HepG2 (cell line): Measurements from ENCODE around the gene LURAP1L. TPM values are rescaled to one million over a fixed set of nuclear protein-coding genes. Genes with fewer than 3 reads are reported as not detected.

Experiments
- ATAC-seq: fragments of 200-7000 bp; cut with Tn5 transposase; 3 replicates; pipeline ENCODE4 v1.9.1; 2020; ENCODE audit warnings: mild to moderate bottlenecking, moderate library complexity
- BruUV-seq: library from RNA; stranded (reverse); fragments of 400-500 nt; replicated peaks from 2 replicates; lab custom pipeline; 2021; lab: Mats Ljungman, UMichigan
- CTCF ChIA-PET: fragments of 300-600 bp; formaldehyde crosslinking; extraction: SDS; loops from one replicate; lab custom pipeline; 2021; ENCODE audit warnings: low total read pairs, inconsistent platforms, low intra/inter-chr PET ratio; lab: Yijun Ruan, JAX
- POLR2A ChIA-PET: fragments of 350-600 bp; sonication (Branson Sonifier 250); formaldehyde crosslinking; loops from one replicate; lab custom pipeline; 2020; ENCODE audit warnings: antibody characterized with exemption, inconsistent platforms; lab: Yijun Ruan, JAX
- DNase-seq: peaks from one replicate; pipeline ENCODE4 v3.0.0-alpha.2; 2015; ENCODE audit warnings: low spot score
- FAIRE-seq: peaks from 3 replicates; lab custom pipeline; 2011; peaks lifted over from hg19 to GRCh38; lab: Jason Lieb, UNC
- H2AFZ ChIP-seq: one replicate; pipeline ENCODE4 v1.6.1; 2011; ENCODE audit warnings: low read length, inconsistent platforms
- H3K27ac ChIP-seq: fragments of 300-600 bp; 3 replicates; pipeline ENCODE4 v1.8.0; 2011; ENCODE audit warnings: mixed run types, mild to moderate bottlenecking, mixed read lengths, low read length, inconsistent platforms; ENCODE audit not compliant: insufficient read depth; ENCODE audit errors: extremely low read length
- H3K27me3 ChIP-seq, 2 experiments: fragments of 200-600 bp in 1 of 2; 2 replicates in 1 of 2; 3 replicates in 1 of 2; pipeline versions ENCODE4 v1.6.0 to v1.8.0; 2011; ENCODE audit warnings: low read length in 2 of 2, mild to moderate bottlenecking in 2 of 2, moderate library complexity in 2 of 2, inconsistent platforms in 1 of 2; ENCODE audit not compliant: insufficient read depth in 2 of 2, control insufficient read depth in 1 of 2
- H3K36me3 ChIP-seq, 2 experiments: fragments of 200-600 bp in 1 of 2; replicated peaks in 1 of 2; 2 replicates in 1 of 2; 3 replicates in 1 of 2; pipeline versions ENCODE4 v1.5.1 to v1.8.0; 2011; ENCODE audit warnings: low read length in 2 of 2, inconsistent platforms in 1 of 2; ENCODE audit not compliant: insufficient read depth in 2 of 2, control insufficient read depth in 1 of 2
- H3K4me1 ChIP-seq: 2 replicates; pipeline ENCODE4 v1.5.1; 2012; ENCODE audit warnings: low read length, inconsistent platforms; ENCODE audit not compliant: insufficient read depth
- H3K4me2 ChIP-seq: 2 replicates; pipeline ENCODE4 v1.6.0; 2011; ENCODE audit warnings: low read depth, low read length, inconsistent platforms
- H3K4me3 ChIP-seq, 3 experiments: fragments of 200-600 bp in 1 of 3; sonication (generic), shearing (Covaris generic) in 1 of 3; replicated peaks in 1 of 3; 2 replicates each; pipeline ENCODE4 v1.5.1; 2011 to 2016; ENCODE audit warnings: low read length in 3 of 3, inconsistent platforms in 2 of 3, low read depth in 2 of 3, mild to moderate bottlenecking in 2 of 3, control low read depth in 1 of 3, mixed read lengths in 1 of 3; ENCODE audit not compliant: insufficient read depth in 1 of 3
- H3K79me2 ChIP-seq: one replicate; pipeline ENCODE4 v1.6.1; 2011; ENCODE audit warnings: low read length, inconsistent platforms; ENCODE audit not compliant: insufficient read depth
- H3K9ac ChIP-seq: 2 replicates; pipeline ENCODE4 v1.6.0; 2011; ENCODE audit warnings: mild to moderate bottlenecking, low read depth, low read length, inconsistent platforms; ENCODE audit not compliant: insufficient read depth
- H3K9me3 ChIP-seq: 2 replicates; pipeline ENCODE4 v1.5.1; 2012; ENCODE audit warnings: mild to moderate bottlenecking, low read length
- H4K20me1 ChIP-seq: 2 replicates; pipeline ENCODE4 v1.6.0; 2011; ENCODE audit warnings: inconsistent platforms, mild to moderate bottlenecking, low read length, moderate library complexity; ENCODE audit not compliant: insufficient read depth
- BRD4 ChIP-seq: sonication (generic); formaldehyde crosslinking; IDR thresholded peaks from 2 replicates; pipeline ENCODE4 v1.4.0; 2020; ENCODE audit warnings: missing genetic modification reagents
- CCAR2 ChIP-seq: fragments of 200-400 bp; formaldehyde crosslinking; optimal IDR thresholded peaks from 2 replicates; pipeline ENCODE3; 2018; ENCODE audit warnings: low read depth, mild to moderate bottlenecking, low read length, moderate library complexity
- EP300 ChIP-seq, 3 experiments: sonication (generic) in 1 of 3; formaldehyde crosslinking in 1 of 3; IDR thresholded peaks; 2 replicates each; pipeline versions ENCODE4 v1.5.1 to v1.6.1; 2011 to 2020; ENCODE audit warnings: low read depth in 2 of 3, low read length in 2 of 3, borderline replicate concordance in 1 of 3, improper control_type of control experiment in 1 of 3, mild to moderate bottlenecking in 1 of 3, missing genetic modification reagents in 1 of 3, moderate library complexity in 1 of 3
- GABPB1 ChIP-seq: IDR thresholded peaks from 2 replicates; pipeline ENCODE4 v1.6.1; 2016; ENCODE audit warnings: mild to moderate bottlenecking, missing genetic modification reagents, moderate library complexity, missing compliant biosample characterization
- GZF1 ChIP-seq: sonication (generic); formaldehyde crosslinking; IDR thresholded peaks from 2 replicates; pipeline ENCODE4 v1.5.1; 2020; ENCODE audit warnings: mild to moderate bottlenecking, missing genetic modification reagents
- HNF4A ChIP-seq: sonication (generic); formaldehyde crosslinking; IDR thresholded peaks from 2 replicates; pipeline ENCODE4 v1.4.0; 2020; ENCODE audit warnings: missing genetic modification reagents
- HOMEZ ChIP-seq: IDR thresholded peaks from 2 replicates; pipeline ENCODE4 v1.6.1; 2016; ENCODE audit warnings: low read depth
- NFYB ChIP-seq: sonication (generic); formaldehyde crosslinking; IDR thresholded peaks from 2 replicates; pipeline ENCODE4 v1.4.0; 2020; ENCODE audit warnings: missing genetic modification reagents
- ONECUT2 ChIP-seq: sonication (generic); formaldehyde crosslinking; IDR thresholded peaks from 2 replicates; pipeline ENCODE4 v1.4.0; 2020; ENCODE audit warnings: missing genetic modification reagents
- RARG ChIP-seq: sonication (generic); formaldehyde crosslinking; IDR thresholded peaks from 2 replicates; pipeline ENCODE4 v1.4.0; 2020; ENCODE audit warnings: low read depth, mild to moderate bottlenecking, missing genetic modification reagents
- SMARCE1 ChIP-seq: fragments of 450-650 bp; IDR thresholded peaks from 2 replicates; pipeline ENCODE4 v1.6.1; 2017; ENCODE audit warnings: borderline replicate concordance
- TAF1 ChIP-seq: sonication (generic); formaldehyde crosslinking; IDR thresholded peaks from 2 replicates; pipeline ENCODE4 v1.4.0; 2020; ENCODE audit warnings: missing genetic modification reagents
- TARDBP ChIP-seq: sonication (generic); formaldehyde crosslinking; IDR thresholded peaks from 2 replicates; pipeline ENCODE4 v1.8.0; 2022; ENCODE audit warnings: mild to moderate bottlenecking, missing genetic modification reagents
- ZMAT5 ChIP-seq: sonication (generic); formaldehyde crosslinking; IDR thresholded peaks from 2 replicates; pipeline ENCODE4 v1.5.0; 2020; ENCODE audit warnings: mild to moderate bottlenecking, low read depth, missing genetic modification reagents, borderline replicate concordance
- ZNF292 ChIP-seq: sonication (generic); formaldehyde crosslinking; IDR thresholded peaks from 2 replicates; pipeline ENCODE4 v1.8.1; 2022; ENCODE audit warnings: mild to moderate bottlenecking, low read depth, missing genetic modification reagents, borderline replicate concordance
- ZNF329 ChIP-seq: sonication (generic); formaldehyde crosslinking; IDR thresholded peaks from 2 replicates; pipeline ENCODE4 v1.9.0; 2021; ENCODE audit warnings: low read depth, mild to moderate bottlenecking, missing genetic modification reagents
- ZNF337 ChIP-seq: sonication (generic); formaldehyde crosslinking; IDR thresholded peaks from 2 replicates; pipeline ENCODE4 v1.5.1; 2020; ENCODE audit warnings: missing genetic modification reagents, low read depth, mild to moderate bottlenecking, borderline replicate concordance
- ZNF430 ChIP-seq: sonication (generic); formaldehyde crosslinking; IDR thresholded peaks from 2 replicates; pipeline ENCODE4 v1.9.0; 2021; ENCODE audit warnings: mild to moderate bottlenecking, missing genetic modification reagents
- ZNF572 ChIP-seq: sonication (generic); formaldehyde crosslinking; IDR thresholded peaks from 2 replicates; pipeline ENCODE4 v1.5.1; 2020; ENCODE audit warnings: mild to moderate bottlenecking, missing genetic modification reagents
- ZNF615 ChIP-seq: sonication (generic); formaldehyde crosslinking; IDR thresholded peaks from 2 replicates; pipeline ENCODE4 v1.5.0; 2020; ENCODE audit warnings: mild to moderate bottlenecking, missing genetic modification reagents, borderline replicate concordance
- ZNF737 ChIP-seq: sonication (generic); formaldehyde crosslinking; IDR thresholded peaks from 2 replicates; pipeline ENCODE4 v1.5.0; 2020; ENCODE audit warnings: missing genetic modification reagents, mild to moderate bottlenecking, borderline replicate concordance
- in situ Hi-C: cut with HindIII; loops from 2 replicates; pipeline ENCODE4 v1.10.0; 2017; ENCODE audit warnings: low pct_unique_long_range_greater_than_20kb; ENCODE audit not compliant: extremely low pct_ligation_motif_present
- intact Hi-C: fragments of 100-400 bp; cut with micrococcal nuclease; formaldehyde crosslinking; loops from one replicate; pipeline ENCODE4 v1.10.0; 2022; ENCODE audit not compliant: unreplicated experiment
- polyA plus RNA-seq, 8 experiments: library from polyadenylated mRNA; depleted of rRNA in 3 of 8; stranded (reverse) in 7 of 8; unstranded in 1 of 8; fragments of >200 nt; fragmentation: Illumina TruSeq in 4 of 8; extraction: Trizol in 4 of 8; gene quantifications; 2 replicates each; pipeline versions ENCODE4 v1.2.1 to v1.2.3, GENCODE V29; 2011 to 2016; ENCODE audit warnings: low read depth in 4 of 8, missing spikeins in 1 of 8, mixed read lengths in 1 of 8; ENCODE audit not compliant: insufficient read depth in 1 of 8
- total RNA-seq, 5 experiments: library from RNA; depleted of rRNA; stranded (reverse); fragments of >200 nt; fragmentation: Illumina TruSeq; extraction: Trizol; gene quantifications; 2 replicates each; pipeline ENCODE4 v1.2.3, GENCODE V29; 2016; ENCODE audit warnings: low read depth in 1 of 5
- TF ChIP-seq, protein P1 (sequence below): sonication (generic); formaldehyde crosslinking; IDR thresholded peaks from 2 replicates; pipeline ENCODE4 v1.4.0; 2020; ENCODE audit warnings: missing genetic modification reagents, mild to moderate bottlenecking, borderline replicate concordance

Gene LURAP1L
- total and polyA plus RNA-seq, 2 of the 13 experiments (the other 11 are each of a cell fraction or from before 2014, with no cell fraction given), result 6.7 to 16.6 TPM

- TF ChIP-seq, protein P1, sequence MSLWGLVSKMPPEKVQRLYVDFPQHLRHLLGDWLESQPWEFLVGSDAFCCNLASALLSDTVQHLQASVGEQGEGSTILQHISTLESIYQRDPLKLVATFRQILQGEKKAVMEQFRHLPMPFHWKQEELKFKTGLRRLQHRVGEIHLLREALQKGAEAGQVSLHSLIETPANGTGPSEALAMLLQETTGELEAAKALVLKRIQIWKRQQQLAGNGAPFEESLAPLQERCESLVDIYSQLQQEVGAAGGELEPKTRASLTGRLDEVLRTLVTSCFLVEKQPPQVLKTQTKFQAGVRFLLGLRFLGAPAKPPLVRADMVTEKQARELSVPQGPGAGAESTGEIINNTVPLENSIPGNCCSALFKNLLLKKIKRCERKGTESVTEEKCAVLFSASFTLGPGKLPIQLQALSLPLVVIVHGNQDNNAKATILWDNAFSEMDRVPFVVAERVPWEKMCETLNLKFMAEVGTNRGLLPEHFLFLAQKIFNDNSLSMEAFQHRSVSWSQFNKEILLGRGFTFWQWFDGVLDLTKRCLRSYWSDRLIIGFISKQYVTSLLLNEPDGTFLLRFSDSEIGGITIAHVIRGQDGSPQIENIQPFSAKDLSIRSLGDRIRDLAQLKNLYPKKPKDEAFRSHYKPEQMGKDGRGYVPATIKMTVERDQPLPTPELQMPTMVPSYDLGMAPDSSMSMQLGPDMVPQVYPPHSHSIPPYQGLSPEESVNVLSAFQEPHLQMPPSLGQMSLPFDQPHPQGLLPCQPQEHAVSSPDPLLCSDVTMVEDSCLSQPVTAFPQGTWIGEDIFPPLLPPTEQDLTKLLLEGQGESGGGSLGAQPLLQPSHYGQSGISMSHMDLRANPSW (CRISPR knock-in tag), result no peak
- no peak for TF ChIP-seq GABPB1 (CRISPR knock-in tag)
- TF ChIP-seq HNF4A (CRISPR knock-in tag), result no peak
- TF ChIP-seq ZNF292 (CRISPR knock-in tag), result no peak
- TF ChIP-seq NFYB (CRISPR knock-in tag), result no peak
- TF ChIP-seq BRD4 (CRISPR knock-in tag), result no peak
- TF ChIP-seq GZF1 (CRISPR knock-in tag), result no peak
- TF ChIP-seq CCAR2, result no peak
Measured at GRCh38 chr9:12801187-12801586, 26.4 kb downstream of the LURAP1L start (continued).

GRCh38 chr9:12801663-12802062 lies 26.8 kb downstream of the LURAP1L start:
- DNase-seq, result no peak
- in situ Hi-C loops, result no loop called here
- Histone ChIP-seq H3K27ac (no peak overlapping the region), H3K4me2 (no peak overlapping the region), H2AFZ (no peak overlapping the region), H3K79me2 (no peaks in the 10 kb centered on the region), H4K20me1 (no peaks in the 10 kb centered on the region), H3K9me3 (no peaks in the 10 kb centered on the region), H3K36me3 (no peaks in the 10 kb centered on the region), H3K4me3 (no peak overlapping the region), H3K27me3 (no peaks in the 10 kb centered on the region), H3K4me1 (no peaks in the 10 kb centered on the region), H3K9ac (no peak overlapping the region)
- ATAC-seq, result no peak
- no peak for FAIRE-seq
- intact Hi-C loops, result no loop called here
- POLR2A ChIA-PET, result interaction anchor here (1.5 to 1.7 kb wide), 2 partner anchors 8 to 25 kb away, joined by 3 to 5 read pairs; no protein-coding TSS in a partner anchor
- CTCF ChIA-PET, result no interaction called here
- no TSS peak for BruUV-seq
- no peak for TF ChIP-seq ZNF329 (CRISPR knock-in tag)
- TF ChIP-seq ZNF430, result no peak
- no peak for TF ChIP-seq ZNF737 (CRISPR knock-in tag)
- TF ChIP-seq TAF1, result no peak
- no peak for TF ChIP-seq HOMEZ (CRISPR knock-in tag)
- TF ChIP-seq ONECUT2 (CRISPR knock-in tag), result no peak
- no peak for TF ChIP-seq RARG
- TF ChIP-seq ZNF615 (CRISPR knock-in tag), result no peak
- no peak for TF ChIP-seq ZNF572 (CRISPR knock-in tag)
- TF ChIP-seq SMARCE1, result no peak
- no peak for TF ChIP-seq TARDBP (CRISPR knock-in tag)
- no peak for TF ChIP-seq EP300 (IDR thresholded peaks at IDR 0.05; ENCODE audit: low read depth in 2 of 2, low read length in 2 of 2)
- TF ChIP-seq EP300 (CRISPR knock-in tag; IDR thresholded peaks at IDR 0.05; ENCODE audit: borderline replicate concordance), result no peak
- no peak for TF ChIP-seq ZNF337 (CRISPR knock-in tag)
- TF ChIP-seq ZMAT5 (CRISPR knock-in tag), result no peak
